Tibial artery (tissue), 4 donors: ENCODE measurements around the gene C21orf58.

Experiments
- DNase-seq, 2 donors: peaks; one replicate each; pipeline ENCODE4 v3.0.0-alpha.2; 2019
- H3K27ac ChIP-seq, 2 donors: fragments of 200-600 bp; sonication (generic) in 1 of 2; 1 replicate in 1 of 2; 2 replicates in 1 of 2; pipeline ENCODE4 v1.5.1; 2018 to 2019; ENCODE audit warnings: mild to moderate bottlenecking in 1 of 2
- H3K27me3 ChIP-seq, 2 donors: fragments of 200-600 bp; sonication (generic) in 1 of 2; one replicate each; pipeline versions ENCODE4 v1.5.1 to v1.6.0; 2016 to 2019
- H3K36me3 ChIP-seq, 3 donors: fragments of 200-600 bp; sonication (generic) in 2 of 3; one replicate each; pipeline ENCODE4 v1.5.1; 2016 to 2019; ENCODE audit warnings: mild to moderate bottlenecking in 2 of 3
- H3K4me1 ChIP-seq, 4 donors: fragments of 200-600 bp; sonication (generic) in 2 of 4; 1 replicate in 3 of 4; 2 replicates in 1 of 4; pipeline ENCODE4 v1.5.1; 2016 to 2019
- H3K4me3 ChIP-seq, 2 donors: fragments of 200-600 bp; sonication (generic) in 1 of 2; 1 replicate in 1 of 2; 2 replicates in 1 of 2; pipeline ENCODE4 v1.5.1; 2018 to 2019; ENCODE audit warnings: mild to moderate bottlenecking in 2 of 2
- H3K9me3 ChIP-seq, 3 donors: fragments of 200-600 bp; sonication (generic) in 1 of 3; one replicate each; pipeline ENCODE4 v1.5.1; 2016 to 2019
- CTCF ChIP-seq, 2 experiments: fragments of 200-600 bp in 1 of 2; fragments of 450-650 bp in 1 of 2; IDR thresholded peaks; one replicate each; pipeline ENCODE4 v1.5.1; 2017 to 2019; ENCODE audit warnings: antibody characterized with exemption in 2 of 2, mild to moderate bottlenecking in 1 of 2, moderate library complexity in 1 of 2
- intact Hi-C: fragments of 100-400 bp; cut with DNase I; formaldehyde crosslinking; loops from one replicate; pipeline ENCODE4 v1.15.0; 2023; ENCODE audit warnings: low total_unique reads

Gene C21orf58

GRCh38 chr21:46297338-46298271 is 26.1 kb downstream of the C21orf58 start:
- no peak for DNase-seq
- Histone ChIP-seq H3K27ac (peak overlapping the region; percentile 7 to 34), H3K4me1 (peaks cover 0 to 12% (median 11%) of the 10 kb centered on the region in 4 donors)

GRCh38 chr21:46295996-46296752 is 27.5 kb downstream of the C21orf58 start:
- no peaks in the 10 kb centered on the region for H3K9me3 ChIP-seq
- H3K27ac ChIP-seq, result peak overlapping the region; percentile 26 to 73
- peaks cover 0 to 18% of the 10 kb centered on the region in 2 donors for H3K27me3 ChIP-seq
- peaks cover 0 to 12% (median 11%) of the 10 kb centered on the region in 4 donors for H3K4me1 ChIP-seq
- peak overlapping the region; percentile 11 to 41 for H3K4me3 ChIP-seq
- TF ChIP-seq CTCF (IDR thresholded peaks at IDR 0.05), result no peak
- intact Hi-C loops, result no loop called here
- H3K36me3 ChIP-seq, result peaks cover 0 to 21% (median 9%) of the 10 kb centered on the region in 3 donors
- DNase-seq, result peak; percentile 86 to 91

More at GRCh38 chr21:46297338-46298271, 26.1 kb downstream of the C21orf58 start:
- peaks cover 0 to 19% (median 0%) of the 10 kb centered on the region in 3 donors for H3K36me3 ChIP-seq
- H3K27me3 ChIP-seq, result peaks cover 0 to 18% of the 10 kb centered on the region in 2 donors
- H3K9me3 ChIP-seq, result no peaks in the 10 kb centered on the region
- intact Hi-C loops, result no loop called here
- no peak for TF ChIP-seq CTCF (IDR thresholded peaks at IDR 0.05)
- peak overlapping the region; percentile 41 to 58 for H3K4me3 ChIP-seq

GRCh38 chr21:46295177-46295770 is 28.4 kb downstream of the C21orf58 start:
- H3K9me3 ChIP-seq, result no peaks in the 10 kb centered on the region
- intact Hi-C loops, result no loop called here
- DNase-seq, result no peak
- H3K4me3 ChIP-seq, result no peak overlapping the region
- peaks cover 0 to 12% (median 11%) of the 10 kb centered on the region in 4 donors for H3K4me1 ChIP-seq
- peak overlapping the region in 1 of 2 donors; percentile 73 for H3K27ac ChIP-seq
- peaks cover 0 to 20% (median 9%) of the 10 kb centered on the region in 3 donors for H3K36me3 ChIP-seq
- H3K27me3 ChIP-seq, result peaks cover 0 to 18% of the 10 kb centered on the region in 2 donors
- TF ChIP-seq CTCF (IDR thresholded peaks at IDR 0.05), result no peak

GRCh38 chr21:46294647-46295176 is 29.0 kb downstream of the C21orf58 start:
- intact Hi-C loops, result no loop called here
- H3K4me3 ChIP-seq, result no peak overlapping the region
- DNase-seq, result no peak
- no peak for TF ChIP-seq CTCF (IDR thresholded peaks at IDR 0.05)
- H3K27me3 ChIP-seq, result peaks cover 0 to 18% of the 10 kb centered on the region in 2 donors
- no peak overlapping the region for H3K27ac ChIP-seq
- H3K9me3 ChIP-seq, result no peaks in the 10 kb centered on the region
- H3K36me3 ChIP-seq, result peaks cover 0 to 14% (median 9%) of the 10 kb centered on the region in 3 donors
- H3K4me1 ChIP-seq, result peaks cover 0 to 12% (median 11%) of the 10 kb centered on the region in 4 donors

- no peak overlapping the region for H3K4me3 ChIP-seq
- TF ChIP-seq CTCF (IDR thresholded peaks at IDR 0.05), result no peak
- peaks cover 0 to 13% (median 9%) of the 10 kb centered on the region in 3 donors for H3K36me3 ChIP-seq
- no peak for DNase-seq
- H3K27me3 ChIP-seq, result peaks cover 0 to 9% of the 10 kb centered on the region in 2 donors
- H3K9me3 ChIP-seq, result no peaks in the 10 kb centered on the region
- H3K27ac ChIP-seq, result no peak overlapping the region
- peaks cover 0 to 9% (median 2%) of the 10 kb centered on the region in 4 donors for H3K4me1 ChIP-seq
- intact Hi-C loops, result no loop called here
Measured at GRCh38 chr21:46291561-46291960, 32.1 kb downstream of the C21orf58 start.
